HG03558 (cell line): ENCODE measurements around the gene ISX.
"Not testable (repeated sequence)": the region's sequence is repeated elsewhere in the genome, so short reads cannot be mapped to it uniquely, and the experiment has no call there.

Experiments
- ATAC-seq: cut with Tn5 transposase; IDR thresholded peaks from one replicate; pipeline ENCODE4 v1.9.1; 2021; ENCODE audit warnings: moderate number of reproducible peaks; ENCODE audit not compliant: unreplicated experiment; ENCODE audit errors: extremely low read depth

The ISX gene

GRCh38 chr22:35065796-35066218 is at the start of gene ISX:
Gene ISX (plus strand): TSS chr22:35066158. CDS start chr22:35067088, 930 bp downstream.
- ATAC-seq, result no peak

GRCh38 chr22:35016909-35017308 is 49.0 kb upstream of the ISX start:
- ATAC-seq, result no peak

- ATAC-seq, result no peak
Observed at GRCh38 chr22:35018995-35019394, 47.0 kb upstream of the ISX start.

GRCh38 chr22:35020517-35020916 is 45.4 kb upstream of the ISX start:
- no peak for ATAC-seq

- ATAC-seq, result no peak
Observed at GRCh38 chr22:35021161-35021560, 44.8 kb upstream of the ISX start.

GRCh38 chr22:35022291-35022690 is 43.7 kb upstream of the ISX start:
- no peak for ATAC-seq

- no peak for ATAC-seq
Observed at GRCh38 chr22:35023692-35024363, 42.1 kb upstream of the ISX start.

GRCh38 chr22:35024364-35024692 is 41.6 kb upstream of the ISX start:
- ATAC-seq, result no peak

- not testable (repeated sequence) for ATAC-seq
Observed at GRCh38 chr22:35030112-35030511, 35.8 kb upstream of the ISX start.

GRCh38 chr22:35032571-35032970 is 33.4 kb upstream of the ISX start:
- ATAC-seq, result no peak

- no peak for ATAC-seq
Observed at GRCh38 chr22:35033635-35034296, 32.2 kb upstream of the ISX start.

- no peak for ATAC-seq
Observed at GRCh38 chr22:35034963-35035362, 31.0 kb upstream of the ISX start.

- ATAC-seq, result no peak
Observed at GRCh38 chr22:35037089-35037488, 28.9 kb upstream of the ISX start.

- ATAC-seq, result no peak
Observed at GRCh38 chr22:35039625-35040024, 26.3 kb upstream of the ISX start.

GRCh38 chr22:35043252-35043933 is 22.6 kb upstream of the ISX start:
- no peak for ATAC-seq

GRCh38 chr22:35043934-35044319 is 22.0 kb upstream of the ISX start:
- no peak for ATAC-seq

GRCh38 chr22:35044607-35045390 is 21.2 kb upstream of the ISX start:
- no peak for ATAC-seq

- no peak for ATAC-seq
Observed at GRCh38 chr22:35045451-35045850, 20.5 kb upstream of the ISX start.

GRCh38 chr22:35046744-35047462 is 19.1 kb upstream of the ISX start:
- no peak for ATAC-seq

GRCh38 chr22:35050038-35050437 is 15.9 kb upstream of the ISX start:
- ATAC-seq, result not testable (repeated sequence)
